Measurements from ENCODE around the gene BATF3. TPM values are rescaled to one million over a fixed set of nuclear protein-coding genes. Genes with fewer than 3 reads are reported as not detected.

BATF3 gene
- total RNA-seq, 1 experiment from 2014 or later, result 2.1 TPM

DNA sequence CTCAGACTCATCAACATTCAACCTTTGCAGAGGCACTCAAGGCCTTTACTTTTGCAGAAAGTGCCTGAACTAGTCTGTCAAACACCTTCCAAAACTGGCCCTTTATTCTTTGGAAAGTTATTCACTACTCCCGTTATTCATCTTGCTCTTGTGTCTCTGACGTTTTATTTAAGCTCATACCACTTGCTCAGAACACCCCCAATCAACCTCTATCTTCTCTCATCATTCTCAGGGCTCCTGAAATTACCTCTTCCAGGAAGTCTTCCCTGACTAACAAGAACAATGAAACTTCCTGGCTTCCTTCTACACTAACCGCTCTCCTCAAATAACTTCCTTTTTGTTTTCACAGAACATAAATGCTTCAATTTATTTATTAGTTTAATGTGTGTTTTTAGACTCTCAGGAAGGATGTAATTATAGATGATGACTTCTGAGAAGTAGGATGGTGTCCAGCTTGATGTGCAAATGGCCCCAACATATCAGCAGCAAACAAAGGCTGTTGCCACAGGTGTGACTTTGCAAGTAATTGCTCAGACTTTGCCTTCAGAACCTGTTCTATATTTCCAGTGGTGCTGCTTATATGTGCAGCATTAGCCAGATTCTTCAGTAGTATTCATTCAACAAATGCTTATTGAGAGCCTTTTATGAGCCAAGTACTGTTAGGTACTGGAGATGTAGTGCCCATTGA is 22.8 kb upstream of the BATF3 start:
- Mint-ChIP-seq H3K9me3 (peaks cover 25 to 33% of the 10 kb centered on the region in 2 experiments), H3K27ac (no peak overlapping the region), H3K27me3 (ENCODE audit: low read depth) (no peaks in the 10 kb centered on the region; the same call in 1 of the 2 replicates), H3K4me3 (no peak overlapping the region), H3K4me1 (no peaks in the 10 kb centered on the region), H3K36me3 (ENCODE audit: insufficient read depth in 1 of 3, low read depth in 3 of 3) (peaks cover 34 to 39% (median 34%) of the 10 kb centered on the region in 3 experiments)
- H3K4ac ChIP-seq (ENCODE audit: low read depth, low read length), result no peak overlapping the region
- H3K23ac ChIP-seq (ENCODE audit: insufficient read length, low read depth, low read length), result no peak overlapping the region
- no peak overlapping the region for H3T11ph ChIP-seq (ENCODE audit: low read length)
- WGBS (ENCODE audit: extremely low coverage, insufficient read length, low lambda C conversion rate), result no CpG with 5 or more reads among the region's 3 CpGs
- H2AFZ ChIP-seq (ENCODE audit: low read length), result no peak overlapping the region
- no peaks in the 10 kb centered on the region for H3K9me3 ChIP-seq (ENCODE audit: control insufficient read depth, low read depth, low read length)
- no peaks in the 10 kb centered on the region for H3K79me2 ChIP-seq (ENCODE audit: insufficient read depth, low read length)
- H3K79me1 ChIP-seq (ENCODE audit: insufficient read depth, low read depth, low read length, poor library complexity, severe bottlenecking), result no peaks in the 10 kb centered on the region
- H2AK5ac ChIP-seq (ENCODE audit: insufficient read length, low read length), result no peak overlapping the region
- H4K8ac ChIP-seq (replicated peaks; ENCODE audit: insufficient read length, low read depth, low read length), result no peak overlapping the region
- no peaks in the 10 kb centered on the region for H3K27me3 ChIP-seq (ENCODE audit: insufficient read depth, low read length)
- TF ChIP-seq, protein P1, sequence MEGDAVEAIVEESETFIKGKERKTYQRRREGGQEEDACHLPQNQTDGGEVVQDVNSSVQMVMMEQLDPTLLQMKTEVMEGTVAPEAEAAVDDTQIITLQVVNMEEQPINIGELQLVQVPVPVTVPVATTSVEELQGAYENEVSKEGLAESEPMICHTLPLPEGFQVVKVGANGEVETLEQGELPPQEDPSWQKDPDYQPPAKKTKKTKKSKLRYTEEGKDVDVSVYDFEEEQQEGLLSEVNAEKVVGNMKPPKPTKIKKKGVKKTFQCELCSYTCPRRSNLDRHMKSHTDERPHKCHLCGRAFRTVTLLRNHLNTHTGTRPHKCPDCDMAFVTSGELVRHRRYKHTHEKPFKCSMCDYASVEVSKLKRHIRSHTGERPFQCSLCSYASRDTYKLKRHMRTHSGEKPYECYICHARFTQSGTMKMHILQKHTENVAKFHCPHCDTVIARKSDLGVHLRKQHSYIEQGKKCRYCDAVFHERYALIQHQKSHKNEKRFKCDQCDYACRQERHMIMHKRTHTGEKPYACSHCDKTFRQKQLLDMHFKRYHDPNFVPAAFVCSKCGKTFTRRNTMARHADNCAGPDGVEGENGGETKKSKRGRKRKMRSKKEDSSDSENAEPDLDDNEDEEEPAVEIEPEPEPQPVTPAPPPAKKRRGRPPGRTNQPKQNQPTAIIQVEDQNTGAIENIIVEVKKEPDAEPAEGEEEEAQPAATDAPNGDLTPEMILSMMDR (conservative IDR thresholded peaks at IDR 0.05), result no peak
- no peak overlapping the region for H3K4me2 ChIP-seq (ENCODE audit: insufficient read depth, insufficient read length, low read length)
- H3K14ac ChIP-seq (ENCODE audit: insufficient read depth, low read length), result no peak overlapping the region
- no peak overlapping the region for H3K27ac ChIP-seq (ENCODE audit: insufficient read length, low read depth, low read length)
- DNase-seq, result no peak
- no peak overlapping the region for H4K91ac ChIP-seq (ENCODE audit: insufficient read length, low read depth, low read length)
- no peaks in the 10 kb centered on the region for H3K4me1 ChIP-seq (ENCODE audit: insufficient read depth, low read length)
- no peaks in the 10 kb centered on the region for H4K20me1 ChIP-seq (ENCODE audit: control insufficient read depth, insufficient read depth, insufficient read length)
- H3K9ac ChIP-seq (ENCODE audit: extremely low read depth, insufficient read length, low read length), result no peak overlapping the region
- H3K18ac ChIP-seq (ENCODE audit: insufficient read length, low read depth, low read length), result no peak overlapping the region
- no peak overlapping the region for H2BK5ac ChIP-seq (ENCODE audit: insufficient read length, low read length)
- H2BK12ac ChIP-seq (ENCODE audit: insufficient read length, low read depth, low read length), result no peak overlapping the region
- H3K23me2 ChIP-seq (ENCODE audit: insufficient read length, low read depth, low read length, poor library complexity, severe bottlenecking), result no peaks in the 10 kb centered on the region
- no peak overlapping the region for H2BK120ac ChIP-seq (ENCODE audit: low read depth, low read length, poor library complexity, severe bottlenecking)
- H3K56ac ChIP-seq (ENCODE audit: insufficient read length, low read depth, low read length), result no peak overlapping the region
- H2BK15ac ChIP-seq (ENCODE audit: low read depth, low read length), result no peak overlapping the region
- H2BK20ac ChIP-seq (ENCODE audit: low read depth, low read length, poor library complexity, severe bottlenecking), result no peak overlapping the region
- no peak overlapping the region for H4K5ac ChIP-seq (ENCODE audit: insufficient read length, low read depth, low read length)
